KBM-7 (cell line): Measurements from ENCODE around the gene P3R3URF.
A peak's percentile ranks its signal among the peaks of the same experiment; 100 is the strongest.

Experiments
- DNase-seq: peaks from one replicate; pipeline ENCODE4 v3.0.0-alpha.2; 2015
- in situ Hi-C: fragments of 300-500 bp; cut with MboI; formaldehyde crosslinking; loops from 2 replicates; pipeline ENCODE4 v1.14.3; 2020; ENCODE audit warnings: low sequenced_read_pairs, low pct_unique_long_range_greater_than_20kb, mixed read lengths

Gene P3R3URF

GRCh38 chr1:46150085-46150484 is 26.2 kb downstream of the P3R3URF start:
- no peak for DNase-seq
- in situ Hi-C loops, result no loop called here

- in situ Hi-C loops, result no loop called here
- no peak for DNase-seq
Observed at GRCh38 chr1:46148318-46148717, 28.0 kb downstream of the P3R3URF start.

DNA sequence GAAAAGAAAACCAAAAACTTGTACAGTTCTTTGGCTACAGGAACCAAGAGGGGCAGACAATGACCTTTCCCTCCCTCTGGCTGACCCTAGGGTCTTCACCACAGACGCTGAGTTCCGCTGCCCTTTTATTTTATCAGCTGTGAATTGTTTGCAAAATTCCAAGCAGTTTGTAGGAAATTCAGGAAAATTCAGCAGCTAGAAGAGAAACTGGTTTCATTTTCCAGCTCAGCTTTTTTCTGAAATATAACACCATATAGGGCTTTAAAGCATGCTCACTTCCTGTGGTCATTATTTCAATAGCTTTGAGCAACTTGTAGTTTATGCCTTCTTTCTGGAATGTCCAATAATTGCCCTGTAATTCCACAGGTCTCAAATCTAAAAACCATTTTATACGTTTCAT is 38.4 kb downstream of the P3R3URF start:
- in situ Hi-C loops, result no loop called here

GRCh38 chr1:46136711-46137110 is 39.6 kb downstream of the P3R3URF start:
- in situ Hi-C loops, result no loop called here
- no peak for DNase-seq

More for the DNA sequence above, 38.4 kb downstream of the P3R3URF start:
- no peak for DNase-seq

GRCh38 chr1:46134660-46135331 is 41.5 kb downstream of the P3R3URF start:
- no peak for DNase-seq
- in situ Hi-C loops, result no loop called here

DNA sequence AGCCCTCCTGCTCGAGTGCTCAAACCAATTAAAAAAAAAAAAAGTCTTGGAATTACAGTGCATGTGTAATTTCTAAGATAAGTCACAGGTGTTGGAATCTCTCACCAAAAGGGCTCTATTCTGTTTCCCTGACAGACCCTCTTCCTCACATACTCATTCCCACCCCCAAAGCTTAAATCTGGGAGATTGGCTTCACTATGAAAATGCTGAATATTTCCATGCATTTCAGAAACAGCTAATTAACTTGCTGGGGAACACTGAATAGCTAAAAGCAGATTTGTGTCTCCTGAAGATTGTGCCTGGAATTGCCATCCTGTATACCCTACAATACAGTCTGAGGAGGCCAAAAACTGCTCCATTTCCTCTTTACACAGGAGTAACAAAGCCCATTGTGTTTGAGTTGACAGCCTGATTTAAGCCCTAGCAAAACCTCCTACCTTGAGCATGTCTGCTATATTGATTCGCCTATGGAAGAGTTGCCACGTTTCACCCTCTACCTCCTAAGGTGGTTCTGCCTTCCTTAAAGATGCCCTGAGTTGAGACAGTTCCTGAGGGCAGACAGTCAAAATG is 42.4 kb downstream of the P3R3URF start:
- DNase-seq, result no peak
- in situ Hi-C loops, result no loop called here

DNA sequence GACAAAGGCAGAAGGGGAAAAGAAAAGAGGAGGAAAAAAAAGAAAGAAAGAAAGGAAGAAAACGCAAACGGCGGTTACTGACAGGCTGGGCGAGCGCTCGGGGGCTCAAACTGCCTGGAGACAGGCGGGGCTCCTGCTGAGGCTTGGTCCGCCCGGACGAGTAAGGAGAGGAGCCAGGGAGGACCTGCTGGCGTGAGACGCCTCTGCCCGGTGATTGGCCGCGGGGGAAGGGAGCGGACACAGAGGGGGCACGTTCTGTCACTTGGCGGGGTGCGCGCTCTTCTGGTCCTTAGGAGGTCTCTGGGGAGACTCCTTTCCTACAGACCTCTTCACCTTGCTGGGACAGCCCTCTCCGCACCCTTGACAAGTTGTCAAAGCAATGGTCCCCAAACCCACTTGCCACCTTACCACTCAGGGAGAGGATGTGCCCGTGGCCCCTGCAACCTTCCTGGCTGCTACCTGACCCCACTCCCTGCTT is 43.1 kb downstream of the P3R3URF start:
- no peak for DNase-seq
- in situ Hi-C loops, result no loop called here

GRCh38 chr1:46132529-46133180 is 43.6 kb downstream of the P3R3URF start, which contains the start of gene PIK3R3:
TSS of gene PIK3R3 (minus strand) at chr1:46132629. CDS start at chr1:46131952, 677 bp downstream.
- in situ Hi-C loops, result no loop called here
- peak; percentile 98 for DNase-seq

- in situ Hi-C loops, result no loop called here
- no peak for DNase-seq
Observed at GRCh38 chr1:46131712-46132528, 44.4 kb downstream of the P3R3URF start.

DNA sequence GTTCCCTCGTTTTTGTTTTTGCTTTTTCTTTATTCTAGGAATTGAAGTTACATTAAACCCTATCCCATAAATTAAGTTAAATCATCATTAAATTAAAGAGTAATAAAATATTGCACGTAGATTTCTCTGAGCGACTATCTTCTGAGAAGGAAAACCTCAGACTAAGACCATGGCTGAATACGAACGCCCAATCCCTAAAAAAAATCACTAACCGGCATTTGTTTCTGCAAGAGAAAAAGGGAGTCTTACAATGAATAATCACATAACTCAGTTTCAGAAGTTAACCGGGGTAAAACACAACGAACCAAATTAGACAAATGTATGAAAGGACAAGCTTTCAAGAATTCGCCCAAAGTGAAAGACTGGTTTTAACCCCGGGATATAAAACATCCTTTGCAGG is 45.2 kb downstream of the P3R3URF start:
- peak; percentile 7 for DNase-seq
- in situ Hi-C loops, result no loop called here

DNA sequence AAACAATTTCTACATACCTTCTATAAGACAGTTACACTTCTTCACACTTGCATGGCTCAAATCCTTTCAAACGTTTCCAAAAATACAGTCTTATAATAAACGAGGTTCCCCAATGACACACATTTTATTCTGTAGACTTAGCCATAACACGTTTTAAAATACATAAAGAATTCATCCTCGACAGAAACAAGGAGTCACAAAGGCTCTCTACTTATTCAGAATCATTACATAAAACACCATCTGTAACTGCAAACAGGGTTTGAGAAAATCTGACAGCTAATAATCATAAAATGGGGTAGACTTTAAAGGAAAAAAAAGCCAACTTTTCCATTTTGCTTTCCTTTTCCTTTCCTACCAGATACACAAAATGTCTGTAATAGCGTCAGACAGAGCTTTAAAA is 45.7 kb downstream of the P3R3URF start:
- in situ Hi-C loops, result no loop called here

DNA sequence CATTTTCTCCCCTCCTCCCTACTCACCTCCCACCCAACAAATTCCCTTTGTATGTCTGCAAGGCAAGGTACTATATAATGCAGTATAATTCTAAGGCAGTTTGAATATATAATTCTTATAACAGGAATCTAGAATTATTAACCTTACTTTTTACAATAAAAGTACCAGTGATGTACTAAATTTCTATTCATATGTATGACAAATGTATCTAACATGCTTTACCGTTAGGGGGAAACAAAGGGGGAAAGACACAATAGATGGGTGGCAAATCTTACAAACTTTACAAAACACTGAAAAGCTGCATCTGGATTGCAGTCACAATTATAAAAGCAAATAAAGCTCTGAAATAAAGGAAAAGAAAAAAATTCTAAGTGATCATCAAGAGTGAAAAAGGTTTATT is 46.2 kb downstream of the P3R3URF start:
- DNase-seq, result no peak
- in situ Hi-C loops, result no loop called here

More for the DNA sequence above, 45.7 kb downstream of the P3R3URF start:
- DNase-seq, result no peak

- in situ Hi-C loops, result no loop called here
- no peak for DNase-seq
Observed at GRCh38 chr1:46128344-46128743, 47.9 kb downstream of the P3R3URF start.
